HepG2 (cell line): ENCODE data around the gene SRRM1. TPM values are rescaled to one million over a fixed set of nuclear protein-coding genes. Genes with fewer than 3 reads are reported as not detected.

Experiments used
- ATF1 ChIP-seq: IDR thresholded peaks from 2 replicates; pipeline ENCODE4 v1.6.1; 2016; ENCODE audit warnings: mild to moderate bottlenecking, control low read depth
- ATF4 ChIP-seq, 2 experiments: fragments of 450-650 bp in 1 of 2; sonication (generic) in 1 of 2; formaldehyde crosslinking; IDR thresholded peaks; 2 replicates each; pipeline versions ENCODE4 v1.5.0 to v1.8.0; 2020 to 2022; ENCODE audit warnings: mild to moderate bottlenecking in 1 of 2, missing genetic modification reagents in 1 of 2
- FOXA3 ChIP-seq: IDR thresholded peaks from 2 replicates; pipeline ENCODE4 v1.6.1; 2016; ENCODE audit warnings: missing genetic modification reagents, missing compliant biosample characterization
- HIVEP1 ChIP-seq: sonication (generic); formaldehyde crosslinking; IDR thresholded peaks from 2 replicates; pipeline ENCODE4 v1.4.0; 2020; ENCODE audit warnings: mild to moderate bottlenecking, missing genetic modification reagents
- HNF1A ChIP-seq, 2 experiments: sonication (generic) in 1 of 2; formaldehyde crosslinking in 1 of 2; IDR thresholded peaks; 2 replicates each; pipeline versions ENCODE4 v1.4.0 to v1.6.1; 2016 to 2020; ENCODE audit warnings: borderline replicate concordance in 1 of 2, low read depth in 1 of 2, mild to moderate bottlenecking in 1 of 2, missing genetic modification reagents in 1 of 2
- IRX3 ChIP-seq: sonication (generic); formaldehyde crosslinking; IDR thresholded peaks from 2 replicates; pipeline ENCODE4 v1.8.1; 2023; ENCODE audit warnings: mild to moderate bottlenecking, low read depth, missing genetic modification reagents, borderline replicate concordance
- KDM3A ChIP-seq: IDR thresholded peaks from 2 replicates; pipeline ENCODE4 v1.6.1; 2018; ENCODE audit warnings: low read depth, missing compliant biosample characterization
- MEIS1 ChIP-seq: sonication (generic); formaldehyde crosslinking; IDR thresholded peaks from 2 replicates; pipeline ENCODE4 v1.9.0; 2021; ENCODE audit warnings: mild to moderate bottlenecking, missing genetic modification reagents, moderate library complexity, borderline replicate concordance
- NFIC ChIP-seq: IDR thresholded peaks from 2 replicates; pipeline ENCODE4 v1.6.1; 2012; ENCODE audit warnings: mild to moderate bottlenecking, low read length, inconsistent platforms
- NFKBIZ ChIP-seq: IDR thresholded peaks from 2 replicates; pipeline ENCODE4 v1.6.1; 2018; ENCODE audit warnings: missing genetic modification reagents, missing compliant biosample characterization
- PPARG ChIP-seq: conservative IDR thresholded peaks from 2 replicates; pipeline ENCODE4 v1.6.1; 2016; ENCODE audit warnings: missing biosample characterization, missing genetic modification reagents
- SATB2 ChIP-seq: sonication (generic); formaldehyde crosslinking; IDR thresholded peaks from 2 replicates; pipeline ENCODE4 v1.5.0; 2020; ENCODE audit warnings: missing genetic modification reagents
- SOX5 ChIP-seq: IDR thresholded peaks from 2 replicates; pipeline ENCODE4 v1.6.1; 2016; ENCODE audit warnings: borderline replicate concordance
- TCF7 ChIP-seq: sonication (generic); IDR thresholded peaks from 2 replicates; pipeline ENCODE4 v1.6.1; 2016; ENCODE audit warnings: antibody characterized with exemption, low read depth
- THAP11 ChIP-seq: IDR thresholded peaks from 2 replicates; pipeline ENCODE4 v1.6.1; 2016; ENCODE audit warnings: missing biosample characterization, missing genetic modification reagents
- THYN1 ChIP-seq: sonication (generic); formaldehyde crosslinking; IDR thresholded peaks from 2 replicates; pipeline ENCODE4 v1.8.1; 2023; ENCODE audit warnings: low read depth, mild to moderate bottlenecking, moderate library complexity, missing genetic modification reagents, borderline replicate concordance
- ZNF598 ChIP-seq: sonication (generic); formaldehyde crosslinking; IDR thresholded peaks from 2 replicates; pipeline ENCODE4 v1.5.1; 2020; ENCODE audit warnings: mild to moderate bottlenecking, missing genetic modification reagents, borderline replicate concordance
- ZNF766 ChIP-seq: sonication (generic); formaldehyde crosslinking; IDR thresholded peaks from 2 replicates; pipeline ENCODE4 v1.5.0; 2020; ENCODE audit warnings: missing genetic modification reagents, borderline replicate concordance
- ZNF878 ChIP-seq: sonication (generic); formaldehyde crosslinking; IDR thresholded peaks from 2 replicates; pipeline ENCODE4 v1.8.1; 2023; ENCODE audit warnings: mild to moderate bottlenecking, missing genetic modification reagents, moderate library complexity
- ZSCAN9 ChIP-seq: IDR thresholded peaks from 2 replicates; pipeline ENCODE4 v1.6.1; 2016; ENCODE audit warnings: borderline replicate concordance
- polyA plus RNA-seq, 8 experiments: library from polyadenylated mRNA; depleted of rRNA in 3 of 8; stranded (reverse) in 7 of 8; unstranded in 1 of 8; fragments of >200 nt; fragmentation: Illumina TruSeq in 4 of 8; extraction: Trizol in 4 of 8; gene quantifications; 2 replicates each; pipeline versions ENCODE4 v1.2.1 to v1.2.3, GENCODE V29; 2011 to 2016; ENCODE audit warnings: low read depth in 4 of 8, missing spikeins in 1 of 8, mixed read lengths in 1 of 8; ENCODE audit not compliant: insufficient read depth in 1 of 8
- total RNA-seq, 5 experiments: library from RNA; depleted of rRNA; stranded (reverse); fragments of >200 nt; fragmentation: Illumina TruSeq; extraction: Trizol; gene quantifications; 2 replicates each; pipeline ENCODE4 v1.2.3, GENCODE V29; 2016; ENCODE audit warnings: low read depth in 1 of 5
- TF ChIP-seq, protein P1 (sequence below): sonication (generic); formaldehyde crosslinking; IDR thresholded peaks from 2 replicates; pipeline ENCODE4 v1.8.0; 2022; ENCODE audit warnings: missing genetic modification reagents, mild to moderate bottlenecking, inconsistent platforms, borderline replicate concordance
- TF ChIP-seq, protein P2 (sequence below): IDR thresholded peaks from 2 replicates; pipeline ENCODE4 v1.4.0; 2020; ENCODE audit warnings: mild to moderate bottlenecking, missing genetic modification reagents

The SRRM1 gene
- total and polyA plus RNA-seq, 2 of the 13 experiments (the other 11 are each of a cell fraction or from before 2014, with no cell fraction given) = 31.6 to 44.5 TPM

DNA sequence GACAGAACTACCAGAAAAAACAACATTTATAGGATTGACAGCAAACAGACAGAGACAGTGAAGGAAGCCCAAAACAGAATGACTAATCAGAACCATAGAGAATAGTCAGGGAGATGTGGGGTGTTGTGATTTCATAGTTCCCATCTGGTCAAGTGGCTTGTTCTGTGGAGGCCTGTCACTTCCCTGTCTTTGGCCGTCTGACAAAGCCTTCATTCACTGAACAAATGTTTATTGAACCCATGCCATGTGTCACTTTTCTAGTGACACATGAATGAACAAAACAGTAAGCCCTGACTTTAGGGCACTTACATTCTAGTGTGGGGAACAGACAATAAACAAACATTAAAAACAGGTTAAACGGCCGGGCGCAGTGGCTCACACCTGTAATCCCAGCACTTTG is 3.2 kb upstream of the SRRM1 start (continued):
- TF ChIP-seq HNF1A (IDR thresholded peaks at IDR 0.05; ENCODE audit: low read depth) (no peak), HNF1A (CRISPR knock-in tag; IDR thresholded peaks at IDR 0.05; ENCODE audit: borderline replicate concordance) (no peak), TCF7 (0 out of 2 replicates have a peak, but pooled peaks have one; percentile 7), NFIC (no peak), ZSCAN9 (no peak), ZNF766 (CRISPR knock-in tag) (no peak), SOX5 (peak; percentile 60; the same call in 1 of the 2 replicates), ZNF598 (CRISPR knock-in tag) (no peak), HIVEP1 (CRISPR knock-in tag) (no peak), THYN1 (CRISPR knock-in tag) (no peak), ATF1 (CRISPR knock-in tag) (no peak), NFKBIZ (CRISPR knock-in tag) (no peak), IRX3 (CRISPR knock-in tag) (no peak), ZNF878 (CRISPR knock-in tag) (no peak), ATF4 (CRISPR knock-in tag; IDR thresholded peaks at IDR 0.05) (no peak), KDM3A (CRISPR knock-in tag) (no peak), PPARG (CRISPR knock-in tag) (no peak), FOXA3 (CRISPR knock-in tag) (0 out of 2 replicates have a peak, but pooled peaks have one; percentile 13), MEIS1 (no peak), SATB2 (CRISPR knock-in tag) (no peak), THAP11 (CRISPR knock-in tag) (no peak)
- TF ChIP-seq, protein P1, sequence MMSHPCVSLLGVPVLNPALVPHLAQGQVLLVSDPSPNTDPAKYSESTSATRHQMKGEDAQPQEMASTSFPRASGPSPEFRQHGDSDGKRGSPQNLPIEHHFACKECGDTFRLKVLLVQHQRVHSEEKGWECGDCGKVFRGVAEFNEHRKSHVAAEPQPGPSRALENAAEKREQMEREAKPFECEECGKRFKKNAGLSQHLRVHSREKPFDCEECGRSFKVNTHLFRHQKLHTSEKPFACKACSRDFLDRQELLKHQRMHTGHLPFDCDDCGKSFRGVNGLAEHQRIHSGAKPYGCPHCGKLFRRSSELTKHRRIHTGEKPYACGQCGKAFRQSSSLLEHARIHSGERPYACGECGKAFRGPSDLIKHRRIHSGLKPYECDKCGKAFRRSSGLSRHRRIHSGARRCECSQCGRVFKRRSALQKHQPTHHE = no peak
- TF ChIP-seq, protein P2, sequence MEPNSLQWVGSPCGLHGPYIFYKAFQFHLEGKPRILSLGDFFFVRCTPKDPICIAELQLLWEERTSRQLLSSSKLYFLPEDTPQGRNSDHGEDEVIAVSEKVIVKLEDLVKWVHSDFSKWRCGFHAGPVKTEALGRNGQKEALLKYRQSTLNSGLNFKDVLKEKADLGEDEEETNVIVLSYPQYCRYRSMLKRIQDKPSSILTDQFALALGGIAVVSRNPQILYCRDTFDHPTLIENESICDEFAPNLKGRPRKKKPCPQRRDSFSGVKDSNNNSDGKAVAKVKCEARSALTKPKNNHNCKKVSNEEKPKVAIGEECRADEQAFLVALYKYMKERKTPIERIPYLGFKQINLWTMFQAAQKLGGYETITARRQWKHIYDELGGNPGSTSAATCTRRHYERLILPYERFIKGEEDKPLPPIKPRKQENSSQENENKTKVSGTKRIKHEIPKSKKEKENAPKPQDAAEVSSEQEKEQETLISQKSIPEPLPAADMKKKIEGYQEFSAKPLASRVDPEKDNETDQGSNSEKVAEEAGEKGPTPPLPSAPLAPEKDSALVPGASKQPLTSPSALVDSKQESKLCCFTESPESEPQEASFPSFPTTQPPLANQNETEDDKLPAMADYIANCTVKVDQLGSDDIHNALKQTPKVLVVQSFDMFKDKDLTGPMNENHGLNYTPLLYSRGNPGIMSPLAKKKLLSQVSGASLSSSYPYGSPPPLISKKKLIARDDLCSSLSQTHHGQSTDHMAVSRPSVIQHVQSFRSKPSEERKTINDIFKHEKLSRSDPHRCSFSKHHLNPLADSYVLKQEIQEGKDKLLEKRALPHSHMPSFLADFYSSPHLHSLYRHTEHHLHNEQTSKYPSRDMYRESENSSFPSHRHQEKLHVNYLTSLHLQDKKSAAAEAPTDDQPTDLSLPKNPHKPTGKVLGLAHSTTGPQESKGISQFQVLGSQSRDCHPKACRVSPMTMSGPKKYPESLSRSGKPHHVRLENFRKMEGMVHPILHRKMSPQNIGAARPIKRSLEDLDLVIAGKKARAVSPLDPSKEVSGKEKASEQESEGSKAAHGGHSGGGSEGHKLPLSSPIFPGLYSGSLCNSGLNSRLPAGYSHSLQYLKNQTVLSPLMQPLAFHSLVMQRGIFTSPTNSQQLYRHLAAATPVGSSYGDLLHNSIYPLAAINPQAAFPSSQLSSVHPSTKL = no peak
